ENCODE measurements around the gene SPATA6.
"Not testable (repeated sequence)": the region's sequence is repeated elsewhere in the genome, so short reads cannot be mapped to it uniquely, and the experiment has no call there.

The SPATA6 gene

DNA sequence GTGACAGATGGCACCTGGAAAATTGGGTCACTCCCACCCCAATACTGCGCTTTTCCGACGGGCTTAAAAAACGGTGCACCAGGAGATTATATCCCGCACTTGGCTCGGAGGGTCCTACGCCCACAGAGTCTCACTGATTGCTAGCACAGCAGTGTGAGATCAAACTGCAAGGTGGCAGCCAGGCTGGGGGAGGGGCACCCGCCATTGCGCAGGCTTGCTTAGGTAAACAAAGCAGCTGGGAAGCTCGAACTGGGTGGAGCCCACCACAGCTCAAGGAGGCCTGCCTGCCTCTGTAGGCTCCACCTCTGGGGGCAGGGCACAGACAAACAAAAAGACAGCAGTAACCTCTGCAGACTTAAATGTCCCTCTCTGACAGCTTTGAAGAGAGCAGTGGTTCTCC is 194.6 kb downstream of the SPATA6 start:
- H4K20me1 ChIP-seq (ENCODE audit: insufficient read depth); H3K4me1 ChIP-seq (ENCODE audit: low read depth, poor library complexity, severe bottlenecking); H3K36me3 ChIP-seq (ENCODE audit: insufficient read depth); H3K9ac ChIP-seq; H3K79me2 ChIP-seq (ENCODE audit: insufficient read depth, low read depth); H3K27me3 ChIP-seq (ENCODE audit: insufficient read depth, low read depth); H3K4me2 ChIP-seq; H2AFZ ChIP-seq (ENCODE audit: low read depth); H3K4me3 ChIP-seq (IDR thresholded peaks at IDR 0.05; ENCODE audit: insufficient read depth, low read depth, low read length); H3K27ac ChIP-seq: not testable (repeated sequence)

GRCh38 chr1:48266576-48266975 is 205.4 kb downstream of the SPATA6 start:
- no peaks in the 10 kb centered on the region for H4K20me1 ChIP-seq (ENCODE audit: insufficient read depth)
- no peak overlapping the region for H3K27ac ChIP-seq
- H3K27me3 ChIP-seq (ENCODE audit: insufficient read depth, low read depth): no peaks in the 10 kb centered on the region
- H3K4me1 ChIP-seq (ENCODE audit: low read depth, poor library complexity, severe bottlenecking): no peaks in the 10 kb centered on the region
- H3K9ac ChIP-seq: no peak overlapping the region
- H3K79me2 ChIP-seq (ENCODE audit: insufficient read depth, low read depth): no peaks in the 10 kb centered on the region
- no peak overlapping the region for H2AFZ ChIP-seq (ENCODE audit: low read depth)
- H3K4me2 ChIP-seq: no peak overlapping the region
- H3K36me3 ChIP-seq (ENCODE audit: insufficient read depth): no peaks in the 10 kb centered on the region
- no peak overlapping the region for H3K4me3 ChIP-seq (IDR thresholded peaks at IDR 0.05; ENCODE audit: insufficient read depth, low read depth, low read length)
- TF ChIP-seq, protein P1, sequence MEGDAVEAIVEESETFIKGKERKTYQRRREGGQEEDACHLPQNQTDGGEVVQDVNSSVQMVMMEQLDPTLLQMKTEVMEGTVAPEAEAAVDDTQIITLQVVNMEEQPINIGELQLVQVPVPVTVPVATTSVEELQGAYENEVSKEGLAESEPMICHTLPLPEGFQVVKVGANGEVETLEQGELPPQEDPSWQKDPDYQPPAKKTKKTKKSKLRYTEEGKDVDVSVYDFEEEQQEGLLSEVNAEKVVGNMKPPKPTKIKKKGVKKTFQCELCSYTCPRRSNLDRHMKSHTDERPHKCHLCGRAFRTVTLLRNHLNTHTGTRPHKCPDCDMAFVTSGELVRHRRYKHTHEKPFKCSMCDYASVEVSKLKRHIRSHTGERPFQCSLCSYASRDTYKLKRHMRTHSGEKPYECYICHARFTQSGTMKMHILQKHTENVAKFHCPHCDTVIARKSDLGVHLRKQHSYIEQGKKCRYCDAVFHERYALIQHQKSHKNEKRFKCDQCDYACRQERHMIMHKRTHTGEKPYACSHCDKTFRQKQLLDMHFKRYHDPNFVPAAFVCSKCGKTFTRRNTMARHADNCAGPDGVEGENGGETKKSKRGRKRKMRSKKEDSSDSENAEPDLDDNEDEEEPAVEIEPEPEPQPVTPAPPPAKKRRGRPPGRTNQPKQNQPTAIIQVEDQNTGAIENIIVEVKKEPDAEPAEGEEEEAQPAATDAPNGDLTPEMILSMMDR (conservative IDR thresholded peaks at IDR 0.05; ENCODE audit: low read depth, low read length): no peak

- Histone ChIP-seq H2AFZ (ENCODE audit: low read depth) (no peak overlapping the region), H3K4me2 (no peak overlapping the region), H4K20me1 (ENCODE audit: insufficient read depth) (no peaks in the 10 kb centered on the region), H3K79me2 (ENCODE audit: insufficient read depth, low read depth) (no peaks in the 10 kb centered on the region), H3K4me1 (ENCODE audit: low read depth, poor library complexity, severe bottlenecking) (no peaks in the 10 kb centered on the region), H3K27me3 (ENCODE audit: insufficient read depth, low read depth) (no peaks in the 10 kb centered on the region), H3K4me3 (IDR thresholded peaks at IDR 0.05; ENCODE audit: insufficient read depth, low read depth, low read length) (no peak overlapping the region), H3K27ac (no peak overlapping the region), H3K36me3 (ENCODE audit: insufficient read depth) (no peaks in the 10 kb centered on the region), H3K9ac (no peak overlapping the region)
- TF ChIP-seq, protein P1 (conservative IDR thresholded peaks at IDR 0.05; ENCODE audit: low read depth, low read length): no peak
Measured at GRCh38 chr1:48263041-48263440, 209.0 kb downstream of the SPATA6 start.

DNA sequence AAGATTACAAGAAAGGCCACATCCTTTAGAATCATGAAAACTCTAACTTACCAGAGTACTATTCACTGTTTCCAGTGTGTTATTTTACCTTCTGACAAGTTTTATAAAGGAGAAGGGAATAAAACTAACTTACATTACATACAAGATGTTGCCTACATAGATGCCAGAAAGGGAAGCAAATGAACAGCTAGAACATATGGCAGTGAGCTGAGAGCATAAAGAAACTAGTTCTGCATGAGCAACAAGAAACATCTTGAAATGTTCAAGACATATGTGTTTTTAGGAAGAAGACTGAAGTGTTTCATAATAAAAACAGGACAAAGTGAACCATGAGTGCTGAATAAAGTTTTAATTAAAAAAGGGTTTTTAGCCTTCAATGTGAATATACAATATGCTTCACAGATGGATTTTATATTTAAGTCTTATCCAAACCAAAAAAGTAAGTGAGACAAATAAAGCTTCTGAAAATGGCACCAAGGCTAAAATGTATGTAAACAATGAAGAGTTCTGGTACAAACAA is 210.1 kb downstream of the SPATA6 start:
- no peak overlapping the region for H3K4me2 ChIP-seq
- TF ChIP-seq, protein P1 (conservative IDR thresholded peaks at IDR 0.05; ENCODE audit: low read depth, low read length): no peak
- H4K20me1 ChIP-seq (ENCODE audit: insufficient read depth): no peaks in the 10 kb centered on the region
- no peaks in the 10 kb centered on the region for H3K4me1 ChIP-seq (ENCODE audit: low read depth, poor library complexity, severe bottlenecking)
- no peak overlapping the region for H3K4me3 ChIP-seq (IDR thresholded peaks at IDR 0.05; ENCODE audit: insufficient read depth, low read depth, low read length)
- H3K27me3 ChIP-seq (ENCODE audit: insufficient read depth, low read depth): no peaks in the 10 kb centered on the region
- no peaks in the 10 kb centered on the region for H3K36me3 ChIP-seq (ENCODE audit: insufficient read depth)
- H3K27ac ChIP-seq: no peak overlapping the region
- H3K9ac ChIP-seq: no peak overlapping the region
- no peaks in the 10 kb centered on the region for H3K79me2 ChIP-seq (ENCODE audit: insufficient read depth, low read depth)
- no peak overlapping the region for H2AFZ ChIP-seq (ENCODE audit: low read depth)

GRCh38 chr1:48258106-48258505 is 213.9 kb downstream of the SPATA6 start:
- Histone ChIP-seq H3K79me2 (ENCODE audit: insufficient read depth, low read depth) (no peaks in the 10 kb centered on the region), H3K4me2 (no peak overlapping the region), H3K9ac (no peak overlapping the region), H3K27me3 (ENCODE audit: insufficient read depth, low read depth) (no peaks in the 10 kb centered on the region), H4K20me1 (ENCODE audit: insufficient read depth) (no peaks in the 10 kb centered on the region), H3K27ac (no peak overlapping the region), H3K4me1 (ENCODE audit: low read depth, poor library complexity, severe bottlenecking) (no peaks in the 10 kb centered on the region), H2AFZ (ENCODE audit: low read depth) (no peak overlapping the region), H3K36me3 (ENCODE audit: insufficient read depth) (no peaks in the 10 kb centered on the region), H3K4me3 (IDR thresholded peaks at IDR 0.05; ENCODE audit: insufficient read depth, low read depth, low read length) (no peak overlapping the region)
- TF ChIP-seq, protein P1 (conservative IDR thresholded peaks at IDR 0.05; ENCODE audit: low read depth, low read length): no peak
